Neuronal stem cell (in vitro differentiated cells): ENCODE data around the gene RNF157.
A peak's percentile ranks its signal among the peaks of the same experiment; 100 is the strongest.

ENCODE experiments used
- DNase-seq: peaks from one replicate; pipeline ENCODE4 v3.0.0-alpha.2; 2013; ENCODE audit warnings: low spot score
- H2AFZ ChIP-seq: one replicate; pipeline ENCODE4 v1.6.1; 2013; ENCODE audit warnings: mild to moderate bottlenecking, low read length, inconsistent platforms
- H2AK5ac ChIP-seq: 2 replicates; pipeline ENCODE4 v1.6.1; 2013; ENCODE audit warnings: low read depth, mild to moderate bottlenecking, inconsistent platforms, low read length, moderate library complexity, mixed read lengths
- H2BK120ac ChIP-seq: 2 replicates; pipeline ENCODE4 v1.6.1; 2013; ENCODE audit warnings: low read depth, mild to moderate bottlenecking, inconsistent platforms, low read length, moderate library complexity, mixed read lengths
- H2BK12ac ChIP-seq: one replicate; pipeline ENCODE4 v1.6.1; 2013; ENCODE audit warnings: low read length, inconsistent platforms
- H2BK15ac ChIP-seq: 2 replicates; pipeline ENCODE4 v1.6.1; 2013; ENCODE audit warnings: mild to moderate bottlenecking, low read length, inconsistent platforms, mixed read lengths
- H2BK5ac ChIP-seq: one replicate; pipeline ENCODE4 v1.6.1; 2013; ENCODE audit warnings: inconsistent platforms, mild to moderate bottlenecking, low read length, moderate library complexity
- H3K14ac ChIP-seq: one replicate; pipeline ENCODE4 v1.6.1; 2013; ENCODE audit warnings: low read length, inconsistent platforms
- H3K18ac ChIP-seq: 2 replicates; pipeline ENCODE4 v1.6.1; 2013; ENCODE audit warnings: low read length, inconsistent platforms
- H3K23ac ChIP-seq: 2 replicates; pipeline ENCODE4 v1.6.1; 2013; ENCODE audit warnings: low read depth, mild to moderate bottlenecking, mixed read lengths, low read length, inconsistent platforms; ENCODE audit not compliant: poor library complexity
- H3K27ac ChIP-seq: replicated peaks from 3 replicates; pipeline ENCODE4 v1.5.1; 2013; ENCODE audit warnings: low read length, inconsistent platforms
- H3K27me3 ChIP-seq, 3 experiments: 2 replicates each; pipeline ENCODE4 v1.6.1; 2013; ENCODE audit warnings: low read length in 3 of 3, mild to moderate bottlenecking in 2 of 3, inconsistent platforms in 1 of 3, low read depth in 1 of 3, mixed read lengths in 1 of 3, moderate library complexity in 1 of 3; ENCODE audit not compliant: control insufficient read depth in 3 of 3, insufficient read depth in 3 of 3
- H3K36me3 ChIP-seq, 2 donors: replicated peaks in 1 of 2; 2 replicates each; pipeline ENCODE4 v1.6.1; 2013; ENCODE audit warnings: low read length in 2 of 2; ENCODE audit not compliant: control insufficient read depth in 2 of 2, insufficient read depth in 2 of 2
- H3K4ac ChIP-seq: 2 replicates; pipeline ENCODE4 v1.6.1; 2013; ENCODE audit warnings: inconsistent platforms, mild to moderate bottlenecking, low read length, moderate library complexity
- H3K4me1 ChIP-seq, 2 donors: 1 replicate in 1 of 2; 2 replicates in 1 of 2; pipeline ENCODE4 v1.6.1; 2013; ENCODE audit warnings: low read length in 2 of 2, low read depth in 1 of 2; ENCODE audit not compliant: control insufficient read depth in 2 of 2, insufficient read depth in 1 of 2
- H3K4me2 ChIP-seq: one replicate; pipeline ENCODE4 v1.6.1; 2013; ENCODE audit warnings: mild to moderate bottlenecking, low read length, inconsistent platforms; ENCODE audit not compliant: insufficient read depth, poor library complexity, severe bottlenecking
- H3K4me3 ChIP-seq, 2 donors: 2 replicates each; pipeline ENCODE4 v1.5.1; 2013; ENCODE audit warnings: low read length in 2 of 2, mild to moderate bottlenecking in 2 of 2, inconsistent platforms in 1 of 2, moderate library complexity in 1 of 2
- H3K79me1 ChIP-seq: one replicate; pipeline ENCODE4 v1.6.1; 2013; ENCODE audit warnings: low read depth, mild to moderate bottlenecking, inconsistent platforms, low read length, moderate library complexity
- H3K9ac ChIP-seq: one replicate; pipeline ENCODE4 v1.6.1; 2013; ENCODE audit warnings: mild to moderate bottlenecking, low read depth, low read length, inconsistent platforms; ENCODE audit not compliant: poor library complexity
- H3K9me3 ChIP-seq, 2 donors: replicated peaks in 1 of 2; 2 replicates each; pipeline versions ENCODE3 to v1.6.1; 2013; ENCODE audit warnings: low read length in 2 of 2, mild to moderate bottlenecking in 2 of 2, inconsistent platforms in 1 of 2, low read depth in 1 of 2, mixed read lengths in 1 of 2, moderate library complexity in 1 of 2; ENCODE audit not compliant: control insufficient read depth in 2 of 2, insufficient read depth in 1 of 2
- H4K8ac ChIP-seq: one replicate; pipeline ENCODE4 v1.6.1; 2013; ENCODE audit warnings: low read depth, mild to moderate bottlenecking, inconsistent platforms, low read length, moderate library complexity
- H4K91ac ChIP-seq: one replicate; pipeline ENCODE4 v1.6.1; 2013; ENCODE audit warnings: low read length, low read depth, mild to moderate bottlenecking, inconsistent platforms; ENCODE audit not compliant: poor library complexity
- WGBS, 2 donors: extraction: QIAGEN DNeasy Blood & Tissue Kit; methylation state at CpG; one replicate each; pipeline ENCODE4 v1.1.7; 2013; ENCODE audit warnings: missing lambda C conversion rate in 2 of 2, mixed read lengths in 1 of 2; ENCODE audit not compliant: insufficient read length in 2 of 2, insufficient replicate concordance in 1 of 2; ENCODE audit errors: extremely low coverage in 2 of 2; 5-methylcytosine and 5-hydroxymethylcytosine counted together

Gene RNF157

DNA sequence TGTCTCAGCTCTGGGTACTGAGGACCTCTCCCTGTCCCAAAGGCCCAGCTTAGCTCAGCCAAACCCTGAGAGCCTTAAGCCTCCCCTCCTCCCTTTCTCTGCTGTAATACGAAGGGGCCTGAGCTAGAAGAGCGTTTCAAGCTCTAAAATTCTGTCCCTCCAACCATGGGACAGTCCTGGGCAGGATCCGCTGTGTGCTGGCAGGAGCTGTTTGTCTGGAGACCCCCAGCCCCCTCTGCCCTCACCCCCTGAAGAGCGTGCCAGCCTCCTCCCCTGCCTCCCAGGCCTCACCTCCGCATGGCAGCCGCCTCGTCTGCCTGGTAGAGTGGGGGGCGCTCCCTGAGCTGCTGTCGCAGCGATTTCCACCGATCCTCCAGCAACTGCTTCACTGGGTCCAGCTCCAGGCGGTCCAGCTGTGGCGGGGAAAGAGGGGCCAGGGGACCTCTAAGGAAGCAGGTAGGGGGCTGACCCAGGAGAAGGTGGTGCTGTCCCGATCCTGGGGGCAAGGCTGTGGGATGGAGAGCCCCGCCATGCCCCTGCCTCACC, 39.5 kb upstream of the RNF157 start:
- Histone ChIP-seq H2BK15ac (peak overlapping the region; percentile 5), H2BK120ac (no peak overlapping the region), H3K4me2 (no peak overlapping the region), H2AK5ac (peak overlapping the region; percentile 97), H3K18ac (peak overlapping the region; percentile 28), H3K27me3 (no peaks in the 10 kb centered on the region), H3K14ac (peak overlapping the region; percentile 38), H3K9me3 (peaks cover 0 to 3% of the 10 kb centered on the region in 2 donors), H3K4me3 (no peak overlapping the region), H3K36me3 (peaks cover 4 to 11% of the 10 kb centered on the region in 2 donors), H2BK12ac (no peak overlapping the region), H3K23ac (peak overlapping the region; percentile 55), H3K4ac (no peak overlapping the region), H2AFZ (no peak overlapping the region), H2BK5ac (no peak overlapping the region), H3K4me1 (peaks cover 0 to 6% of the 10 kb centered on the region in 2 donors), H3K27ac (no peak overlapping the region), H4K8ac (no peak overlapping the region), H4K91ac (no peak overlapping the region), H3K9ac (peak overlapping the region; percentile 60), H3K79me1 (peaks cover 5% of the 10 kb centered on the region)
- WGBS, 2 donors: no CpG with 5 or more reads among the region's 15 CpGs
- DNase-seq: no peak

DNA sequence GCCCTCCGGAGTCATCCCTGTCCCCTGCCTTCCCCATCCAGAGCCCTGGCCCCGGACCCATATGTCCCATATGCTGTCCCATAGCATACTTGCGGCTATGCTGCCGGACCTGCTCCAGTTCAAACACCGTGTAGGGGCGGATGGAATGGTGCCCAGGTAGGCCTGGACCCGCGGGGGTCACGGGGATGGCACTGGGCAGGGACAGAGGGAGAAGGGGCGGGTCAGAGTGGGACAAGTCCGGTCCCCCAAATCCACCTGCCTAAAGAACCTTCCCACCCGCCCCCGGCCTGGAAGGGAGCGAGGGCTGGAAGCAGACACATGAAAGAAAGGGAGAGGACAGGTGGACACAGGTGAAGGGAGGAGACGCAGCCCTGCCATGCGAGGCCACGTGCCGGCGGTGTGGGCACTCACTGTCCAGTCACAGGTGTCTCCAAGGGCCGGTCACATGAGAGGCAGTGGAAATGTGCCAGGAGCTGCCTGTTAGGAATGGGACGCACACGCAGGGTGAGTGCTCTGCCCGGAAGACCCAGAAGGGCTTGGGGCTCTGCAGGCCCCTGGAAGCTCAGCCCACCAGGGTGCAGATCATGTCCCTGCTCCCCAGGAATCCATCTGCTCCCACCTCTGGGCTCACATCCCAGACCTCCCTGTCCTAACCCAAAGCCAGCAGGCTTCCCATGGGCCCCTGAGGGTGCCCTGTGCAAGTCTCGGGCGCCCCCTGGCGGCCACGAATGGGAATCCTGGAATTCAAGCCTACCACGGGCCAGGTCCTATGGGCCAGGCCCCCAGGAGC, 38.9 kb upstream of the RNF157 start:
- no peak overlapping the region for H2BK5ac ChIP-seq

DNA sequence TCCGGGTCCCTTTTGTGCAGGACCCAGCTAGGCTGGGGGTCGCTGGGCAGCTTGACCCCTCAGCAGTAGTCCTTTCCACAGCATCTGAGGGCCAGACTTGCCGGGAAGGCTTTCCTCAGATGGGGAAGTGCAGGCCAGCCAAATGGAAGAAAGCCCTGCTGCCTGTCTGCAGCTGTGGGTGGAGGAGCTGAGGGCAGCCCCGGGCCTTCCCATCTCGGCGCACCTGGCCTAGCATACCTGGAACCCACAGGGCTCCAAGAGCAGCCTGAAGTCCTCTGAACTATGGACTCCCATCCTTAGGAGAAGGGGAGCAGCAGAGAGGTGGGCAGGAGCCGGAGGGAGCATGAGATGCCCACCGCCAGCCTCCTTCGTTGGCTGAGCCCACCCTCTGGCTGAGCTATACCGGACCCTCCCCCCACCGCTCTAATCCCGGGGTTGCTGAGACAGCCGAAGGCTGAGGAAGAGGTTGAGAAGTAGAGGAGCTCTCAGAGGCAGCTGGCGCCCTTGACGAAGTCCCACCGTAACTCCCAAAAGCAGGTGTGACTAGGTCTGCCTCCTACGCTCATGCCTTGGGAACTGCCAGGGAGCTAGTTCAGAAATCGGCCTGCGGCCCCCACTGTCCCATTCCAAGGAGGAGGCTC, 38.1 kb upstream of the RNF157 start:
- no peaks in the 10 kb centered on the region for H3K27me3 ChIP-seq
- no peak overlapping the region for H2BK5ac ChIP-seq
- H3K9me3 ChIP-seq: peaks cover 0 to 3% of the 10 kb centered on the region in 2 donors
- H2AK5ac ChIP-seq: peak overlapping the region; percentile 96
- peak overlapping the region; percentile 9 for H3K14ac ChIP-seq
- H3K9ac ChIP-seq: no peak overlapping the region
- H2BK12ac ChIP-seq: no peak overlapping the region
- H3K18ac ChIP-seq: no peak overlapping the region
- H3K79me1 ChIP-seq: peaks cover 7% of the 10 kb centered on the region
- no peak overlapping the region for H2BK120ac ChIP-seq
- H3K4me3 ChIP-seq: no peak overlapping the region
- no peak overlapping the region for H4K91ac ChIP-seq
- H2BK15ac ChIP-seq: no peak overlapping the region
- no peak overlapping the region for H3K23ac ChIP-seq
- no peak overlapping the region for H3K4ac ChIP-seq
- peaks cover 0 to 6% of the 10 kb centered on the region in 2 donors for H3K4me1 ChIP-seq
- H4K8ac ChIP-seq: no peak overlapping the region
- H3K27ac ChIP-seq: no peak overlapping the region
- no peak overlapping the region for H3K4me2 ChIP-seq
- peaks cover 4 to 11% of the 10 kb centered on the region in 2 donors for H3K36me3 ChIP-seq
- no CpG with 5 or more reads among the region's 19 CpGs for WGBS, 2 donors
- H2AFZ ChIP-seq: no peak overlapping the region
- no peak for DNase-seq

More for the DNA sequence above, 38.9 kb upstream of the RNF157 start:
- Histone ChIP-seq H3K4ac (peak overlapping the region; percentile 84), H2BK12ac (peak overlapping the region; percentile 67), H4K8ac (no peak overlapping the region), H3K9me3 (peaks cover 0 to 3% of the 10 kb centered on the region in 2 donors), H2AK5ac (peak overlapping the region; percentile 96), H3K23ac (peak overlapping the region; percentile 44), H3K4me1 (peaks cover 0 to 6% of the 10 kb centered on the region in 2 donors), H3K14ac (peak overlapping the region; percentile 2), H2BK15ac (peak overlapping the region; percentile 45), H2AFZ (peak overlapping the region; percentile 11), H2BK120ac (no peak overlapping the region), H3K4me2 (no peak overlapping the region), H3K27ac (no peak overlapping the region), H3K36me3 (peaks cover 4 to 11% of the 10 kb centered on the region in 2 donors), H3K18ac (peak overlapping the region; percentile 50), H3K27me3 (no peaks in the 10 kb centered on the region), H3K9ac (no peak overlapping the region), H3K4me3 (no peak overlapping the region), H4K91ac (peak overlapping the region; percentile 87), H3K79me1 (peaks cover 5% of the 10 kb centered on the region)
- no CpG with 5 or more reads among the region's 28 CpGs for WGBS, 2 donors
- peak; percentile 83 for DNase-seq
